Fibroblast of the aortic adventitia (primary cell): Measurements from ENCODE around the gene KRTAP5-9. TPM values are rescaled to one million over a fixed set of nuclear protein-coding genes. Genes with fewer than 3 reads are reported as not detected.
"Not testable (repeated sequence)": the region's sequence is repeated elsewhere in the genome, so short reads cannot be mapped to it uniquely, and the experiment has no call there.

Experiments
- DNase-seq: peaks from one replicate; pipeline ENCODE4 v3.0.0-alpha.2; 2010; ENCODE audit warnings: low read depth
- H3K4me3 ChIP-seq: 2 replicates; pipeline ENCODE4 v1.5.1; 2011; ENCODE audit warnings: low read depth, mild to moderate bottlenecking, control low read depth, low read length, moderate library complexity
- CTCF ChIP-seq: IDR thresholded peaks from 2 replicates; pipeline ENCODE4 v1.5.1; 2011; ENCODE audit warnings: mild to moderate bottlenecking, low read length, control low read depth, inconsistent platforms; ENCODE audit not compliant: insufficient read depth
- total RNA-seq: library from RNA; depleted of rRNA; stranded (reverse); fragments of >200 nt; gene quantifications from 2 replicates; pipeline ENCODE4 v1.2.3, GENCODE V29; 2012; ENCODE audit warnings: low replicate concordance

The KRTAP5-9 gene
- total RNA-seq, 1 donor = not detected

GRCh38 chr11:71564430-71564829 is 16.2 kb downstream of the KRTAP5-9 start:
- DNase-seq = no peak
- no peak overlapping the region for H3K4me3 ChIP-seq
- no peak for TF ChIP-seq CTCF

GRCh38 chr11:71565263-71565662 is 17.0 kb downstream of the KRTAP5-9 start, which contains the start of gene KRTAP5-10:
Gene KRTAP5-10 (plus strand): TSS chr11:71565563. CDS start chr11:71565588, 25 bp downstream.
- no peak within 1 kb of the TSS for H3K4me3 ChIP-seq
- DNase-seq = no peak
- no peak for TF ChIP-seq CTCF

- no peak for DNase-seq
Measured at GRCh38 chr11:71566081-71566620, 17.9 kb downstream of the KRTAP5-9 start.

GRCh38 chr11:71566626-71567599 is 18.7 kb downstream of the KRTAP5-9 start:
- H3K4me3 ChIP-seq, DNase-seq: not testable (repeated sequence)

More at GRCh38 chr11:71566081-71566620, 17.9 kb downstream of the KRTAP5-9 start:
- TF ChIP-seq CTCF = no peak
- H3K4me3 ChIP-seq = no peak overlapping the region

GRCh38 chr11:71567633-71568032 is 19.4 kb downstream of the KRTAP5-9 start:
- H3K4me3 ChIP-seq = not testable (repeated sequence)

GRCh38 chr11:71568704-71569349 is 20.6 kb downstream of the KRTAP5-9 start:
- no peak overlapping the region for H3K4me3 ChIP-seq
- peak; percentile 18 for DNase-seq
- no peak for TF ChIP-seq CTCF

More at GRCh38 chr11:71567633-71568032, 19.4 kb downstream of the KRTAP5-9 start:
- DNase-seq = not testable (repeated sequence)

GRCh38 chr11:71571101-71571850 is 23.1 kb downstream of the KRTAP5-9 start:
- DNase-seq = not testable (repeated sequence)

GRCh38 chr11:71572811-71573210 is 24.6 kb downstream of the KRTAP5-9 start:
- no peak for DNase-seq
- TF ChIP-seq CTCF = no peak
- no peak overlapping the region for H3K4me3 ChIP-seq

More at GRCh38 chr11:71571101-71571850, 23.1 kb downstream of the KRTAP5-9 start:
- not testable (repeated sequence) for H3K4me3 ChIP-seq
